AG04449 (cell line): ENCODE measurements around the gene ASTN2.
"Not testable (repeated sequence)": the region's sequence is repeated elsewhere in the genome, so short reads cannot be mapped to it uniquely, and the experiment has no call there.

Experiments used
- CTCF ChIA-PET: fragments of 350-600 bp; formaldehyde crosslinking; extraction: SDS; loops from one replicate; lab custom pipeline; 2021; ENCODE audit warnings: antibody characterized with exemption; lab: Yijun Ruan, JAX
- POLR2A ChIA-PET: fragments of 400-600, 350-600 bp; formaldehyde crosslinking; extraction: SDS; loops from one replicate; lab custom pipeline; 2020; ENCODE audit warnings: antibody characterized with exemption, inconsistent platforms; lab: Yijun Ruan, JAX
- DNase-seq: peaks from one replicate; pipeline ENCODE4 v3.0.0-alpha.2; 2010; ENCODE audit warnings: low read depth, low spot score
- H3K4me3 ChIP-seq: 2 replicates; pipeline ENCODE4 v1.5.1; 2011; ENCODE audit warnings: low read depth, mild to moderate bottlenecking, control low read depth, low read length
- TF ChIP-seq, protein P1 (sequence below): IDR thresholded peaks from one replicate; pipeline ENCODE4 v1.5.1; 2011; ENCODE audit warnings: mild to moderate bottlenecking, moderate library complexity, low read length, control low read depth, inconsistent platforms; ENCODE audit not compliant: insufficient read depth; ENCODE audit errors: missing control alignments

ASTN2 gene

DNA sequence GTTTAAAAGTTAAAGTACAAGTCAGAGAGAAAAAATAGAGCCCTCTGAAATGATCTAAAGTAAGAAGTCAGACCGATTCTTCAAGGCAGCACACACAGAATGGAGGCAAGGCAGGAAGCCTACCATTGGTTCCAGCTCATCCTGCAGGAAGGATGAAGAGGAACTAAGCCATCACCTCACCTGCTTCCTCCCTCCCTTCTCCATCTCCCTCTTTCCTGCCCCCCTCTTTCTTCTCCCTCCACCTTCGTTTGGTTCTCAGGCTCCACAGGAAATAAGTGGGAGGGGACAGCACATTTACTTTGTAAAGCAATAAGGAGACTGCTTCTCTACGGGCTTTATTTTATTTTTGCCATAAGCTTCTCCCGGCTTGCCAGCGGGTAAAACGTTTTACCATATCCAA is 514.3 kb downstream of the ASTN2 start:
- no peak overlapping the region for H3K4me3 ChIP-seq
- DNase-seq: no peak
- TF ChIP-seq, protein P1, sequence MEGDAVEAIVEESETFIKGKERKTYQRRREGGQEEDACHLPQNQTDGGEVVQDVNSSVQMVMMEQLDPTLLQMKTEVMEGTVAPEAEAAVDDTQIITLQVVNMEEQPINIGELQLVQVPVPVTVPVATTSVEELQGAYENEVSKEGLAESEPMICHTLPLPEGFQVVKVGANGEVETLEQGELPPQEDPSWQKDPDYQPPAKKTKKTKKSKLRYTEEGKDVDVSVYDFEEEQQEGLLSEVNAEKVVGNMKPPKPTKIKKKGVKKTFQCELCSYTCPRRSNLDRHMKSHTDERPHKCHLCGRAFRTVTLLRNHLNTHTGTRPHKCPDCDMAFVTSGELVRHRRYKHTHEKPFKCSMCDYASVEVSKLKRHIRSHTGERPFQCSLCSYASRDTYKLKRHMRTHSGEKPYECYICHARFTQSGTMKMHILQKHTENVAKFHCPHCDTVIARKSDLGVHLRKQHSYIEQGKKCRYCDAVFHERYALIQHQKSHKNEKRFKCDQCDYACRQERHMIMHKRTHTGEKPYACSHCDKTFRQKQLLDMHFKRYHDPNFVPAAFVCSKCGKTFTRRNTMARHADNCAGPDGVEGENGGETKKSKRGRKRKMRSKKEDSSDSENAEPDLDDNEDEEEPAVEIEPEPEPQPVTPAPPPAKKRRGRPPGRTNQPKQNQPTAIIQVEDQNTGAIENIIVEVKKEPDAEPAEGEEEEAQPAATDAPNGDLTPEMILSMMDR: no peak
- POLR2A ChIA-PET: no interaction called here
- CTCF ChIA-PET: interaction anchor here (0.7 to 2.7 kb wide), 3 partner anchors 27 to 75 kb away, joined by 3 to 10 read pairs (median 3); no protein-coding TSS in a partner anchor

DNA sequence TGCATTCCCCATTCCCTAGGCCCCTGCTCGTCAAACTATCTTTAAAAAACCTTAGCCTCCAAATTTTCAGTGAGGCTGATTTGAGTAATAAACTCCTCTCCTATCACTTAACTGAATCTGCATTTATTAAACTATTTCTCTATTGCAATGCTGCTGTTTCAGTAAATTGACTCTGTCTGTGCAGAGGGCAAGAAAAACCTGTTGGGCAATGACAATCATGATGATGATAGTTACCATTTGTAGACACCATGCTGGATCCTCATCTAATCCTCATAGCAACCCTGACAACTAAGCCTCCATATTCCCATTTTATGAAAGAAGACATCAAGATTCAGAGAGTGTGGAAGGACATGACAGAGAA is 514.9 kb downstream of the ASTN2 start:
- CTCF ChIA-PET: interaction anchor here (2.7 kb wide), 1 partner anchor 39 kb away, joined by 10 read pairs; no protein-coding TSS in a partner anchor
- no peak overlapping the region for H3K4me3 ChIP-seq
- no peak for DNase-seq
- POLR2A ChIA-PET: no interaction called here
- TF ChIP-seq, protein P1: no peak

DNA sequence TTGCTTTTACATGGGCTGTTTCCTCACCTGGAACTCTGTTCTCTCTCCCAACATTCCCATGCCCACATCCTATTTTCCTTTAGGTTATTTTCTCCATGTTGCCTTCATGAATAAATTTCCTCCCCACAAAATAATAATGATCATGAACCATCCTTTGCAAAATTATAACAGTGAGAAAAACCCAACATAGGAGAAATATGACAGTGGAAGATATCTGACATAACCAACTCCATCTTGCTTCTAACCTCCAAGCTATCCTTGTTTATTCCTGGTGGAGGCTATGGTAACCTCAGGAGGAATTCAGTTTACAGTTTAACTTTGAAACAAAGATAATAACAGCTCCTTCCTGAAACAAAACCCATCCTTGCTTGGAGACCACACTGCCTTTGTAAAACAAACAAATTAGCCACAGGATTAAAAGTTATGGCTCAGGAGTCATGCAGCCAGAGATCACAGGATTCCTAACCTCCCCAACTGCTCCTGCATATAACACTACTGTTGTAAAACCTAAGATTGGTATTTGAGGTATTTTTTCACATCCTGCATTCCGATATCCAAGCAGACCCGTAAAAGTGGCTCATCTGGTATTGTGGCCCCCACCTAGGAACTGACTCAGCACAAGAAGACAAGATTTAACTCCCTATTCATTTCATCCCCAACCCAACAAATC is 515.4 kb downstream of the ASTN2 start:
- TF ChIP-seq, protein P1: no peak
- DNase-seq: peak; percentile 26
- POLR2A ChIA-PET: no interaction called here
- CTCF ChIA-PET: interaction anchor here (2.7 kb wide), 1 partner anchor 38 kb away, joined by 10 read pairs; no protein-coding TSS in a partner anchor
- H3K4me3 ChIP-seq: no peak overlapping the region

DNA sequence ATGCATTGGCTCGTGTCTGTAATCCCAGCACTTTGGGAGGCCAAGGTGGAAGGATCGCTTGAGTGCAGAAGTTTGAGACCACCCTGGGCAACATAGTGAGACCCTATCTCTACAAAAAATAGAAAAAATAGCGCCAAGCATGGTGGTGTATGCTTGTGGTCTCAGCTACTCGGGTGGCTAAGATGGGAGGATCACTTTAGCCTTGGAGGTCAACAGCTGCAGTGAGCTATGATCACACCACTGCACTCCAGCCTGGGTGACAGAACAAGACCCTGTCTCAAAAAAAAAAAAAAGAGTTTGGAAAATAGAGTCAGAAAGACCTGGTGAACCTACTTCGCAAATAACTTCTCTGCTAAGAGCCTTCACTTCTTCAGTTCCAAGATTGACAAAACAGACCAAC is 516.7 kb downstream of the ASTN2 start:
- H3K4me3 ChIP-seq, POLR2A ChIA-PET, DNase-seq: not testable (repeated sequence)
- CTCF ChIA-PET: interaction anchor here (2.7 kb wide), 1 partner anchor 37 kb away, joined by 10 read pairs; no protein-coding TSS in a partner anchor

DNA sequence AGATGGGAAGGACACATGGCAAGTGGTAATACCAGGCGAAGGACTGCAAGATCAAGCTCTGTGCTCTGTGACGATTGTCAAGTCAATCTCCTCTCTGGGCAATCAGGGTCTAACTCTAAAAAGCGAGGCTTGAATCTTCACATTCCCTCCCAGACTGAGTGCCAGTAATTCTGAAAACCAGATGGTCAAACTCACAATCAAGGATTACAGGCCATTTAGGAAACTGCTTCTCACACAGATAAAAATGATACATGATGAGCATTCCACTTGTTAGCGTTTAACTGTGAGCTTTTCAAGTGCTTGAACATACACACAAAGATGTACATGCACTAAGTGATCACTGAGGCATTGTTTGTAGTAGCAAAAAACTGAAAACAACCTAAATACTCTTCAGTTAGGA is 517.7 kb downstream of the ASTN2 start:
- TF ChIP-seq, protein P1: no peak

DNA sequence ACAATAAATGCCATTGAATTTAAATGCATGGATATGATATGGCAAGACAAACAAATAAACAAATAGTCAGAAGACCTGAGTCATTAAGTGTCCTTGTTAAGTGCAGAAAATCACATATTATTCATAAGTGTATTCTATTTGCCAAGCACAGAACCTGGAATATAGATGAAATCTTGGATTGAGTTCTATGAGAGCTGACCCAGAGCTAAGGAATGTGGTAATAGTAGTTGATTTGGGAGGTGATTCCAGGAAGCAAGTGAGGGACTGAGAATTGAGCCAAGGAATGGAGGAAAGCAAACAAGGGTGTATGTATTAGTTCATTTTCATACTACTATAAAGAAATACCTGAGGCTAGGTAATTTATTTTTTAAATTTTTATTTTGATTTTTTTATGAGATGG is 518.9 kb downstream of the ASTN2 start:
- ChIA-PET POLR2A (no interaction called here), CTCF (no interaction called here)
- DNase-seq: no peak
- TF ChIP-seq, protein P1: no peak
- no peak overlapping the region for H3K4me3 ChIP-seq

More for the DNA sequence above, 517.7 kb downstream of the ASTN2 start:
- no peak for DNase-seq
- H3K4me3 ChIP-seq: no peak overlapping the region
- CTCF ChIA-PET: no interaction called here
- POLR2A ChIA-PET: no interaction called here
